GM21825 (cell line): ENCODE data around the gene UQCRH.
"Not testable (repeated sequence)": the region's sequence is repeated elsewhere in the genome, so short reads cannot be mapped to it uniquely, and the experiment has no call there.

ENCODE experiments used
- ATAC-seq: cut with Tn5 transposase; IDR thresholded peaks from one replicate; pipeline ENCODE4 v1.9.1; 2021; ENCODE audit warnings: mild to moderate bottlenecking, moderate library complexity; ENCODE audit not compliant: unreplicated experiment

UQCRH gene

GRCh38 chr1:46298387-46298786 lies 5.1 kb upstream of the UQCRH start:
- no peak for ATAC-seq

GRCh38 chr1:46300673-46301405 lies 2.7 kb upstream of the UQCRH start:
- no peak for ATAC-seq

- ATAC-seq, result no peak
Measured at GRCh38 chr1:46301406-46301807, 2.1 kb upstream of the UQCRH start.

- ATAC-seq, result peak; percentile 31
Measured at GRCh38 chr1:46301808-46302640, 1.5 kb upstream of the UQCRH start.

GRCh38 chr1:46302641-46303037 lies 859 bp upstream of the UQCRH start:
- peak; percentile 6 for ATAC-seq

- ATAC-seq, result no peak
Measured at GRCh38 chr1:46303872-46304326, 401 bp downstream of the UQCRH start.

- ATAC-seq, result no peak
Measured at GRCh38 chr1:46306159-46306530, 2.6 kb downstream of the UQCRH start.

GRCh38 chr1:46309401-46310159 lies 6.1 kb downstream of the UQCRH start:
- no peak for ATAC-seq

GRCh38 chr1:46310321-46310720 lies 6.8 kb downstream of the UQCRH start:
- ATAC-seq, result no peak

- no peak for ATAC-seq
Measured at GRCh38 chr1:46315669-46316403, 12.3 kb downstream of the UQCRH start.

- ATAC-seq, result no peak
Measured at GRCh38 chr1:46317323-46317722, 13.8 kb downstream of the UQCRH start.

GRCh38 chr1:46319301-46319700 lies 15.8 kb downstream of the UQCRH start:
- ATAC-seq, result not testable (repeated sequence)

- ATAC-seq, result not testable (repeated sequence)
Measured at GRCh38 chr1:46319960-46320914, 16.7 kb downstream of the UQCRH start.

GRCh38 chr1:46322191-46322590 lies 18.7 kb downstream of the UQCRH start:
- ATAC-seq, result not testable (repeated sequence)

- not testable (repeated sequence) for ATAC-seq
Measured at GRCh38 chr1:46325285-46326076, 22.0 kb downstream of the UQCRH start.

- ATAC-seq, result not testable (repeated sequence)
Measured at GRCh38 chr1:46328182-46328581, 24.7 kb downstream of the UQCRH start.

GRCh38 chr1:46329807-46330206 lies 26.3 kb downstream of the UQCRH start:
- ATAC-seq, result not testable (repeated sequence)

GRCh38 chr1:46330381-46330780 lies 26.9 kb downstream of the UQCRH start:
- not testable (repeated sequence) for ATAC-seq
